ENCODE data around the gene BSPRY. TPM values are rescaled to one million over a fixed set of nuclear protein-coding genes. Genes with fewer than 3 reads are reported as not detected.

The BSPRY gene
- total RNA-seq, 1 donor from 2014 or later = 1.8 TPM

- no peak for TF ChIP-seq CTCF (IDR thresholded peaks at IDR 0.05; ENCODE audit: insufficient read depth, low read length, severe bottlenecking)
- peaks cover 3% of the 10 kb centered on the region for H3K36me3 ChIP-seq (ENCODE audit: control insufficient read depth, insufficient read depth, low read length)
- no peak for DNase-seq (ENCODE audit: low read depth)
- FAIRE-seq = no peak
- no peak overlapping the region for H3K4me3 ChIP-seq (ENCODE audit: low read depth, low read length)
- no peaks in the 10 kb centered on the region for H3K27me3 ChIP-seq (ENCODE audit: control insufficient read depth, insufficient read depth, low read length)
These were observed 19.9 kb downstream of the BSPRY start for GRCh38 chr9:113368982-113369854.

- H3K36me3 ChIP-seq (ENCODE audit: control insufficient read depth, insufficient read depth, low read length) = peaks cover 4% of the 10 kb centered on the region
- no peak for DNase-seq (ENCODE audit: low read depth)
- TF ChIP-seq CTCF (IDR thresholded peaks at IDR 0.05; ENCODE audit: insufficient read depth, low read length, severe bottlenecking) = no peak
- no peak overlapping the region for H3K4me3 ChIP-seq (ENCODE audit: low read depth, low read length)
- no peak for FAIRE-seq
- H3K27me3 ChIP-seq (ENCODE audit: control insufficient read depth, insufficient read depth, low read length) = no peaks in the 10 kb centered on the region
These were observed 20.5 kb downstream of the BSPRY start for GRCh38 chr9:113369855-113370140.

- no peak for FAIRE-seq
- no peak for DNase-seq (ENCODE audit: low read depth)
- Histone ChIP-seq H3K4me3 (ENCODE audit: low read depth, low read length) (no peak overlapping the region), H3K27me3 (ENCODE audit: control insufficient read depth, insufficient read depth, low read length) (no peaks in the 10 kb centered on the region), H3K36me3 (ENCODE audit: control insufficient read depth, insufficient read depth, low read length) (peaks cover 6% of the 10 kb centered on the region)
- no peak for TF ChIP-seq CTCF (IDR thresholded peaks at IDR 0.05; ENCODE audit: insufficient read depth, low read length, severe bottlenecking)
These were observed 21.5 kb downstream of the BSPRY start for GRCh38 chr9:113370806-113371325.

GRCh38 chr9:113372059-113372458 is 22.7 kb downstream of the BSPRY start:
- DNase-seq (ENCODE audit: low read depth) (no peak), FAIRE-seq (no peak)
- Histone ChIP-seq H3K36me3 (ENCODE audit: control insufficient read depth, insufficient read depth, low read length) (peaks cover 6% of the 10 kb centered on the region), H3K4me3 (ENCODE audit: low read depth, low read length) (no peak overlapping the region), H3K27me3 (ENCODE audit: control insufficient read depth, insufficient read depth, low read length) (no peaks in the 10 kb centered on the region)
- no peak for TF ChIP-seq CTCF (IDR thresholded peaks at IDR 0.05; ENCODE audit: insufficient read depth, low read length, severe bottlenecking)

GRCh38 chr9:113373256-113373655 is 23.9 kb downstream of the BSPRY start:
- Histone ChIP-seq H3K4me3 (ENCODE audit: low read depth, low read length) (no peak overlapping the region), H3K36me3 (ENCODE audit: control insufficient read depth, insufficient read depth, low read length) (peaks cover 6% of the 10 kb centered on the region), H3K27me3 (ENCODE audit: control insufficient read depth, insufficient read depth, low read length) (no peaks in the 10 kb centered on the region)
- TF ChIP-seq CTCF (IDR thresholded peaks at IDR 0.05; ENCODE audit: insufficient read depth, low read length, severe bottlenecking) = no peak
- FAIRE-seq (no peak), DNase-seq (ENCODE audit: low read depth) (no peak)

Data from bronchial epithelial cell (primary cell).